IPS DF 4.7 (cell line): ENCODE data around the gene RNF224.

Experiments used
- DNase-seq: peaks from one replicate; pipeline ENCODE4 v3.0.0-alpha.2; 2013; ENCODE audit warnings: low spot score; ENCODE audit errors: extremely low read depth

Gene RNF224

DNA sequence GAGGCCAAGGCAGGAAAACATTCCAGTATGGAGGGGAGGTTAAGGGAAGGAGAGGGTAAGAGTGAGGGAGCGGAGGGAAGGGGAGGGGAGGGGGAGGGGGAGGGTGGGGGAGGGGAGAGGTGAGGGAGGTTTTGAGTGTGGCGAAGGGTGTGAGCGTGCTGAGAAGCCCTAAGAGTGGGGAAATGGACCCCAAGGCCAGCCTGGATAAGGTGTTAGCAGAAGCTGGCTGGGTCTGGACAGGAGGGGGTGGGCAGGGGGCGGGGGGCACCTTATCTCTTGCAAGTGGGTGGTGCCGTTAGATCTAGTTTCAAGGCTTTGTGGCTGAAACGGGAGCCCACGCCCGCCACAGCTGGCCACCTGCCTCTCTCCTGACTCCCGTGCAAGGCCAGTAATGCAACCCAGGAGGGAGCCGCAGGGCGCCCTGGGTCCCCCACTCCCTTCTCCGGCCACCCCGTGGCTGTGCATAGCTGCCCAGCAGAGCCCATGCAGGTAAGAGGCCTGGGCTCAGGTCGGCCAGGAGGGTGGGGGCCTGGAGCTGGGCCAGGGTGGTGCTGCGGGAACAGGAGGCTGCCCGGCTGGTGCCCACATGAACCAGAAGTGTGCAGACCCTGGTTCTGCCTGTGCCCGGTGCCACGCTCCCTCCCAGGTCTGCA is 677 bp downstream of the RNF224 start:
- DNase-seq, result no peak

DNA sequence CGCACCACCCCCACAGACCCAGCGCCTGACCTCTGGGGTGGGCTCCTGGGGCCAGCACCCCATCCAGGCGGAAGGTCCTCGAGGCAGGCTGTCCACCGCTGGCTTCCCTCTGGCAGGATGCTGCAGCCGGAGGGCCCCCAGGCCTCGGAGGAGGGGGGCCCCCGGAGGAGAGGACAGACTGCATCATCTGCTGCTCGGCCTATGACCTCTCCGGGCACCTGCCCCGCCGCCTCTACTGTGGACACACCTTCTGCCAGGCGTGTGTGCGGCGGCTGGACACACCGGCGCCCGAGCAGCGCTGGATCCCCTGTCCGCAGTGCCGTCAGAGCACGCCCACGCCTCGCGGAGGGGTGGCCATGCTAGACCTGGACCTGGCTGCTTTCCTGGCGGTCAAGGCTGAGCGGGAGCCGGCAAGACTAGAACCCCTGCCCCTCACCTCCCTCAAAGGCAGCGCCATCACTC is 1.2 kb downstream of the RNF224 start:
- no peak for DNase-seq

DNA sequence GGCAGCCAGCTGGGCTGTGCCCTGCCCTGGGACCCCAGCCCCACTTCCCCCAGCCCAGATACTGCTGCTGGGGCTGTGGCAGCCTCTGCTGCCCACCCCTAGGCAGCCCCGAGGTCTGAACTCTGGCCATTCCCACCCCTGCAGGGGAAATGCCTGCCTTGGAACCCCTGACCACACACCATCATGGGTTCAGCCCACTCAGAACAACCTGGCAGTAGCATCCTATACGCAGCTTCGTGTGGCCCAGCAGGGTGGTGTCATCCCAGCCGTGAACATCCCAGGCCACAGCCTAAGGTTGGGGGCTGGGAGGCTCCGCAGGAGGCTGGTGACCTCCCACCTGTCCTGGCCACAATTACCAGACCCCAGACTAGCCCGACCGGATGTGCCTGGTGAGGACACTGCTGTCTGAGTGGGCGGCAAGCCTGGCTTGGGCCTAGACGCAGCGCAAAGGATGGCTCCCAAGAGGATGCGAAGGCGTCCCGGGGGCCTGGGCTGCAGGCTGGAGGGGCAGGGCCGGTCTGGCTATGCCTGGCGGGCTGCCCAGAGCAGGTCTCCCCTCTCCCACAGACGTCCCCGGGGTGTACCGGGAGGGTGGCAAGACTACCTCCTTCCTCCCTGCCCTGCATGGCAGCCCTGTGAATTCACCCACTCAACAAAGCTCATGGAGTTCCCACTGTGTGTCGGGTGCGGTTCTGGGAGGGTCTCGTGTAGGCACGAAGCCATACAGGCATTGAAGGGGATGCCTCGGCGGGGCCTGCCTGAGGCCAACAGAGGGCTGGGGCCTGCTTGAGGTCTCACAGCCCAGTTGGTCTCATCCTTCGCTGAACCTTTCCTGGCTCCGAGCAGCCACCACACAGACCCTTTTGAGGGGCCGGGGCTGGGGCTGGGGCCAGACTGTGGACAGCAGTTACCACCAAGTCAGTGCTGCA is 1.9 kb downstream of the RNF224 start:
- DNase-seq, result no peak

DNA sequence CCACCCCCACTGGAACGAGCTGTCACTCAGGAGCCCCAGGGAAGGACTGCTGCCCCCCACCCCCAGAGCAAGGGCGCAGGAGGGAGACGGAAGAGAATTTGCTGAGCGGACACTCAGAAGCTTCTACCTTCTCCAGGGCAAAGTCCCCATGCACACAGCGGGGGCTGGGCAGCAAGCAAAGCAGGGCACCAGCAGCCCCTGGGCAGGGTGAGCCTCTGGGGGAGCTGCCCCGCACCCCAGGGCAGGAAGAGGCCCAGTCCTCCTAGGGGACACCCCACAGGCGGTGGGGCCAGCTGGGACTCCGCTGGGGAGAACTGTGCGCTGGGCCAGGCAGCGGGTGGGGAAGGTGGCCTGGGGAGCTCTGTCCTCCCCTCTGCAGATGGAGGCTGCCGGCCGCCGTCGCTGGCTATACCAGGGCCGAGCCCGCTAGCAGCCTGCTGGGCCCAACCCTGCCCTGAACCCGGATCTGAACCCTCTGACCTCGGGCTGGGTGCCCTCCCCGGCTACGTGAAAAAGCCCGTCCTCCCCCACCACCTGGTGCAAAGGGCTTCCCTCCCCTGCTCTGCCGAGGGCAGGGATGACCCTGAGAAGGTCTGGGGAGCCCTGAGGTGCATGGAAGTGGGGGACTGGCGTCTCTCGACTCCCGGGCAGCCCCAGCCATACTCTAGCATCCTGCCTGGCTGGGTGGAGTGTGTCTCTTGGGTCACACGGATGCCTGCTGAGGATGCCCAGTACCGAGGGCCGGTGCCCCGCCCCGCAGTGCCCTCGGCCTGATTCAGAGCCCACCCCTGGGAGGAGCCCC is 2.8 kb downstream of the RNF224 start:
- no peak for DNase-seq

DNA sequence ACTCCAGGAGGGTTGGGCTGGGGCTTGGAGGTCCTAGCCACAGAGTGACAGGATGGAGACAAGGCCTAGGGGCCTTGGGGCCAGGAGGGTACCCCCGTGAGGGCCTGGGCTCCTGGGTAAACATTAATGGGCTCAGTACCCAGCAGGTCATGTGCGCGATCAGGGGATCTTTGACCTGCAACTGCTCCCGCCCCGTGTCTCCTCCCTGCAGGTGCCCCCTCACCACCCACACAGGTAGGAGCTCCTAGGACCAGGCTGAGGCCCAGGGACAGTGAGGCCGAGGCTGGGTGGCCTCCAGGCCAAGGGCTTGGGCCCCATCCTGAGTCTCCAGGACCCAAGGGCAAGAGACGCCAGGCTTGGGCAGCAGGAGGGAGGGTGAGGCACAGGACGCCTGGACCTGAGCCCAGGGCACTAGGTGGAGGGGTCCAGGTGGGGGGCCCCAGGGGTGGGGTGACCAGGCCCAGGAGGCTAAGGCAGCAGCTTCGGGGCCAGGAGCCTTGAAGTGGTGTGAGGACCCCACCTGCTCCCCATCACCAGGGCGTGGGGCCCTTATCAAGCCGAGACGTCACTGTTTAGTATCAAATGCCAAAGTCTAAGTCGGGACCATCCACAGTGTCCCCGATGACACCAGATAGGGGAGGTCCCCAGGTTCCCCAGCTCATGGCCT is 3.5 kb downstream of the RNF224 start, which contains the start of gene SLC34A3:
Gene SLC34A3 (plus strand): TSS at position 197 of the 667 bp plus-strand sequence. CDS start 802 bp downstream, outside the sequence.
- DNase-seq, result no peak

DNA sequence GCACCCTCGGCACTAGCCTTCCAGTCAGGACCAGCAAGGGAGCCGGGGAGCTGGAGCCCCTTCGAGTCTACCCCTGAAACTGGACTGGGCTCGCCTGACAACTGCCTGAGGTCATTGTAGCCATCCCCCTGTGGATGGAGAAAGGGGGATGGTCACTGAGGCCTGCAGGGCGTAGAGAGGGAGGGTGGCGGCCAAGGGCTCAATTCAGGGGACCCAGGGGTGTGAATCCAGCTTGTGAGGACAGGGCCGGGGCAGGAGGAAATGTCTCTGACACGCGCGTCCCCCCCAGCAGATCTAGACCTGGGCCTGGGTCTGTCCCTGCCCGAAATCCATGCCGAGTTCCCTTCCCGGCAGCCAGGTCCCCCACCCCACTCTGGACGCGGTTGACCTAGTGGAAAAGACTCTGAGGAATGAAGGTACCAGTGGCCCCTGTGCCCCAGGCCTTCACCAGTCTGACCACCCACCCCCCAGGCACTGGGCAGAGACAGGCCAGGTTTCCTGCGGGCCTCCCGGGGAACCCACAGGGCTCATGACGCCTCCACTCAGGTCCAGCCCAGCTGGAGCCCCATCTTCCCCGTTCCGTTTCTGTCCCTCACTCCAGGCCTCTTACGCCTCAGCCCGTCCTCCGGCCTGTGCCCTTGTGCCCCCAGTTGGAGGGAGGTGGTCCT is 4.2 kb downstream of the RNF224 start:
- no peak for DNase-seq

DNA sequence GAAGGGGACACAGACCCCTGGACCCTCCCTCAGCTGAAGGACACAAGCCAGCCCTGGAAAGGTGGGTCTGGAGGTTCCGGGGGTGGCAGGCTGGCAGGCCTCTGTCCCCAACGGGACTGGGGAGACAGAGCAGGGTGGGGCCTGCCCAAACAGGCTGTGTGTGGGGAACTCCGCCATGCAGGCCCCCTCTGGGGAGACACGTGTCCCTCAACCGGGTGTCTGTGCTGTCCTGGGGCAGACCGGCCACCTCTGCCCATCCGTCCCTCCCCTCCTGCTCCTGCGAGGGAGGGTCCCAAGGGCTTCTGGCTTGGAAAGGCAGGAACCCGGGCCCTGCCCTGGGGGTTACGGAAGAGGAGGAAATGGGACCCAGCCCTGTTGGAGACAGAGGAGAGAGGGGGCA is 4.8 kb downstream of the RNF224 start:
- DNase-seq, result no peak

DNA sequence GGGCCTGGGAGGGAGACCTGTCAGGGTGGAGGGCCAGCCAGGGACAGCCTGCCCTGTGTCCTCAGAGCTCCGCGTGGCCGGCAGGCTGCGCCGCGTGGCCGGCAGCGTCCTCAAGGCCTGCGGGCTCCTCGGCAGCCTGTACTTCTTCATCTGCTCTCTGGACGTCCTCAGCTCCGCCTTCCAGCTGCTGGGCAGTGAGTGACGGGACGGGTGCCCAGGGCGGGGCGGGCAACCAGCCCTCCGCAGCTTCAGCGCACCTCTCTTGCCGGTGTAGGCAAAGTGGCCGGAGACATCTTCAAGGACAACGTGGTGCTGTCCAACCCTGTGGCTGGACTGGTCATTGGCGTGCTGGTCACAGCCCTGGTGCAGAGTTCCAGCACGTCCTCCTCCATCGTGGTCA is 5.2 kb downstream of the RNF224 start:
- DNase-seq, result no peak

DNA sequence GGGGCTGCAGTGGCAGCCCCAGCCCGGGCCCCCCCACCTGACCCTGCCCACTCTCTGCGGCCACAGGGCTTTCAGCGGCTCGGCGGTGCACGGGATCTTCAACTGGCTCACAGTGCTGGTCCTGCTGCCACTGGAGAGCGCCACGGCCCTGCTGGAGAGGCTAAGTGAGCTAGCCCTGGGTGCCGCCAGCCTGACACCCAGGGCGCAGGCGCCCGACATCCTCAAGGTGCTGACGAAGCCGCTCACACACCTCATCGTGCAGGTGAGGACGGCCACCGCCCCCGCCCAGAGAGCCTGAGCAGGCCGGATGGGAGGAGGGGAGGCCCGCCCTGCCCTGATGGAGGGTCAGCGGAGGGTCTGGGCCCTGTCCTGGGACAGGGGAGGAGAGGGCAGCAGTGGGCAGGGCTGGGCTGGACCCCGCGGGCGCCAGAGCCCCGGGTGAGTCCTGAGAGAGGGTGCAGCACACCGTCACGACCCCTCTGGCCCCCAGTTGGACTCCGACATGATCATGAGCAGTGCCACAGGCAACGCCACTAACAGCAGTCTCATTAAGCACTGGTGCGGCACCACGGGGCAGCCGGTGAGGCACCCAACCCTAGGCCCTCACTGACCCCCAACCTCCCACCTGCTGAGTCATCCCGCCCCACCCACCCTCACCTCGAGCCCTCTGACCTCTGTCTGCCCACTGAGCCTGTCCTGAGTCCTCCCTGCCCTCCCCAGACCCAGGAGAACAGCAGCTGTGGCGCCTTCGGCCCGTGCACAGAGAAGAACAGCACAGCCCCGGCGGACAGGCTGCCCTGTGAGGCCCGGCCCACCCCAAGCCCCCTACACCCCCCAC is 6.1 kb downstream of the RNF224 start:
- DNase-seq, result no peak

DNA sequence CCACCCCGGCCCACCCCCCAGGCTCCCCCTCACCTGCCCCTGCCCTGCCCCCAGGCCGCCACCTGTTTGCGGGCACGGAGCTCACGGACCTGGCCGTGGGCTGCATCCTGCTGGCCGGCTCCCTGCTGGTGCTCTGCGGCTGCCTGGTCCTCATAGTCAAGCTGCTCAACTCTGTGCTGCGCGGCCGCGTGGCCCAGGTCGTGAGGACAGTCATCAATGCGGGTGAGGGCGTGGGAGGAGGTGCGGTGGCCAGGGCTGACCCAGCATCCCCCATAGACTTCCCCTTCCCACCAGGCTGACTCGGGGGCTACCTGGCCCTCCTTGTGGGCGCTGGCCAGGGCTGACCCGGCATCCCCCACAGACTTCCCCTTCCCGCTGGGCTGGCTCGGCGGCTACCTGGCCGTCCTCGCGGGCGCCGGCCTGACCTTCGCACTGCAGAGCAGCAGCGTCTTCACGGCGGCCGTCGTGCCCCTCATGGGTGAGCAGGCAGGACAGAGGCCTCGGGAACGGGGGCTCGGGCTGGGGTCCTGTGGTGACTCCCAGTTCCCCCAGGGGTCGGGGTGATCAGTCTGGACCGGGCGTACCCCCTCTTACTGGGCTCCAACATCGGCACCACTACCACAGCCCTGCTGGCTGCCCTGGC is 6.9 kb downstream of the RNF224 start:
- no peak for DNase-seq

DNA sequence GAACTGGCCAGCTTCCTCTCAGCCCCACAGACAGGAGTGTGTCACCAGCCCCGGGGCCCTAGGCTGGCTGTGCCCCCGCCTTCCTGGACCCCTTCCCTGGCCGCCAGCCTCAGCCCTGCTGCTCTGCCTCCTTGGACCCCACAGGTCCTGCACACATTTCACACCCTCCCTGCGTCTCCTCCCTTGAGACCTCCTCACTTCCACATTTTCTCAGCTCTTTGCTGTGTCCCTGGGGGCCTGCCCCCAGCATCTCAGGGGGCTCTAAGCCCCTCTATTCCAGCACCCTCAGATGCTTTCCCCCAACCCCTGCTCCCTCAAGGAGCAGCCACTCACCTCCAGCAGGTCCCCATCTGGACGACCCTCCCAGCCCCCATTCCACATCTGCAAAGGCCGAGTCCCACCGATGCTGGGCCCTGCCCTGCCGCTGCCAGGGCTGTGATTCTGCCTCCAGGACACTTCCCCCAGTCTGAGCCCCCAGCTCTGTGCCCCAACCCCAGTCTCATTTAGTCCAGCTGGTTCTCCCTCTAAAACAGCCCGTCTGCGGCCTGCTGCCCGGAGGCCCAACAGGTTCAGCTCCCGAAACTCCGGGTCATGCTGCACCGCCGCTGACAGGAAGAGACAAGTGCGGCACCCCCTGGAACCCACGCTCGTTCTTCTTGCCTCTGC is 7.6 kb downstream of the RNF224 start:
- DNase-seq, result no peak

DNA sequence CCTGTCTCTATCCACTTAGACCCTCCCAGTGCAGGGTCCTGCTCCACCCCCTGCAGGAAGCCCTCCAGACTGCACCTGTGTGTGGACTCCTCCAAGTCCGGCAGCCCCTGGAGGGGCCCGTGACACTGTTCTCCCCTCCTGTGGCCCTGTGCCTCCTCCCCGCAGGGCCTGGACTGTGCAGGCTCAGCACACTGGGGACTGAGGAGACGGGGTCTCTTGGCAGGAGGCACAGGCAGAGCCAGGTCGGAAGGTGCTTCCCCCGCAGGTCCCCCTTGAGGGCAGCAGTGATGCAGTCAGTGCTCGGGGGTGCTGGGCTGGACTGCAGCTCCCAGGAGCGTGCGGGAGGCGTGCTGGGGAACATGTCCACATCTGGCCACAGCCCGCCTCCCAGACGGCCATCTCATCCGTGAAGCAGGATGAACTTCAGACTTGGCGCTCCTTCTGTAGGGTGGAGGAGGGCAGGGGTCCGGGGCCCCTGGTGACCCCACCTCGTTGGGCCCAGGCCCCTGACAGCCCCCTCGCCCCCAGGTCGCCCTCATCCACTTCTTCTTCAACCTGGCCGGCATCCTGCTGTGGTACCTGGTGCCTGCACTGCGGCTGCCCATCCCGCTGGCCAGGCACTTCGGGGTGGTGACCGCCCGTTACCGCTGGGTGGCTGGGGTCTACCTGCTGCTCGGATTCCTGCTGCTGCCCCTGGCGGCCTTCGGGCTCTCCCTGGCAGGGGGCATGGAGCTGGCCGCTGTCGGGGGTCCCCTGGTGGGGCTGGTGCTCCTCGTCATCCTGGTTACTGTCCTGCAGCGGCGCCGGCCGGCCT is 8.3 kb downstream of the RNF224 start:
- no peak for DNase-seq

DNA sequence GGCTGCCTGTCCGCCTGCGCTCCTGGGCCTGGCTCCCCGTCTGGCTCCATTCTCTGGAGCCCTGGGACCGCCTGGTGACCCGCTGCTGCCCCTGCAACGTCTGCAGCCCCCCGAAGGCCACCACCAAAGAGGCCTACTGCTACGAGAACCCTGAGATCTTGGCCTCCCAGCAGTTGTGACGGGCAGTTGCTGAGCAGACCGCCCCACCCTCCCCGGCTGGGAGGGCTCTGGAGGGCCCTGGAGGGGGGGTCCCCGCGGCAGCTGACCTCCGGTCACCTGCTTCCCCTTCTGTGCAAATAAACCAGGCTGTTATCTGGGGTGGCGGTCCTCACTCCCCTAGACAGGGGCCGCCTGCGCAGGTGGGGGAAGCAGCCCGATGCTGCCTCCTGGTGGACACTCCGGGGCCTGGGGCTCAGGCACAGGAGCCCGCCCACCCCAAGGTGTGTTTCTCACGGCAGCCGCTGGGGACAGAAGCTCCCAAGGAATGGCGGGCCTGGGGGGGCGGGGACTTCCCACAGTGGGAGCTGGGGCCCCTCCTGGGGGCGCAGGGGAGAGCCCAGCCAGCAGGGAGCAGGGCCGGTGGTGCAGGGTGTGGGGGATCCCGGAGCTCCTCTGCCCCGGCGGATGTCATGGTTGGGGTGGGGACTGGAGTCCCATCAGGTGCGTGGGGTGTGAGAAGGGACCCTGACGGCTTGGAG is 9.1 kb downstream of the RNF224 start:
- no peak for DNase-seq

DNA sequence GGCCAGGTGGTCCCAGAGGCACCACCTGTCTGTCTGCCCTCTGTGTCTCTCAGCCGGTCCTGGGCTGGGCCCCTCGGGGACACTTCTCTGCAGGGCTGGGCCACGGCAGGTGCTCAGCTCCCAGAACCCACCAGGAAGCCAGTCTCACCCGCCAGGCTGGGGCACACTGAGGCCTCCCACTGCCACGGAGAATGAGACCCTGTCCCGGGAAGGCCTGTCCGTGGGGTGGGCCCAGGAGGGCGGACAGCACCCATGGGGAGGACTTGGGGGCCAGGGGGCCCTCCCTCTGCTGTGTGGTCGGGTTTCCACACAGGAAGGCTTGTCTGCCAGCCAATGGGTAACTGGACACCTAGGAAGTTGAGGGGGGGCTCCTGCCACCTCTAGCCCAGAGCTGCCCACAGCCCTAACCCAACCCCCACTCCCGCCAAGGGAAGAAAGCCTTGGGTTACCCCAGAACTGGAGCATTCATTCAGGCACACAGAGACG is 9.7 kb downstream of the RNF224 start:
- DNase-seq, result no peak

DNA sequence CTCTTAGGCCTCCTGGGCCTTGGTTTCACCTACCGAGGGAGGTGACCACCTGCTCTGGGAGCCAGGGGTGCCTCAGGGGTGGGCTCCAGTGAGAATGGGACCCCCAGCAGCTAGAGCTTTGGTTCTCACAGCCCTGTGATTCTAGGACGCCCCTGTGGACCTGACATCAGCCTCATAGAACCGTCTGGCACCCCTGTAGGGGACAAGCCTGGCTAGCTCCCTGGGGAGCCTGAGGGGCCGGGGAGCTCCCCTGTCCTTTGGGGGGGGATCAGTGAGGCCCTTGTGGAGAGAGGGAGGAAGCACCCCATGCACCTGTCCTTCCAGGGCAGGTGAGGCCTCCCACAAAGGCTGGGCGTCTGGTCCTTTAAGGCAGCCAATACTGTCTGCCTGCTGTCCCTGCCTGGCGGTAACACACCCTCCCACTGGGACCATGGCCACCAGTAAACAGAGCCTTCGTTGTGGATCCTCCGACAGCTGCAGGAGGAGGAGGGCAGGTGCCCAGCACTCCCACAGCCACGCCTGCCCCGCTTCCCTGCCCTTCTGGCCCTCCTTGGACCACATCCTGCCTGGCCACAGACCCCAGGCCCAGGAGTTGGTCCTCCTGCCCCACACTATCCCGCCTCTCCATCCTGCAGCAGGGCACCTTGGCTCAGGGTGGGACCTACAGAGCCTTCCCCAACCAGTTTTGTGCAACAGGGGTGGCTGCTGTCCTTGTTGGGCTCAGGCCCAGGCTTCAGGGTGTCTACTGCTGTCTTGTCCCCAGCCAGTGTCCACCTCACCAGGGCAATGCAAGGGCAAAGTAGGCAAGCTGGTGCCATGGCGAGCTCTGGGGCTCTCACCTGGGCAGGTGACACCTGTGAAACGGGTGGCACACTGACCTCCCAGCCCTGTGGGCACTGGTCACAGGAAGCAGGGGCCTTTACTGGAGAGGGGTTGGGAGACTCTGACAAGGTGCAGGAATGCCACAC is 10.7 kb downstream of the RNF224 start:
- no peak for DNase-seq
